Epidermal melanocyte (primary cell): ENCODE measurements around the gene RHEBL1.
A peak's percentile ranks its signal among the peaks of the same experiment; 100 is the strongest.

Experiments used
- DNase-seq: peaks from one replicate; pipeline ENCODE4 v3.0.0; 2011; ENCODE audit warnings: low spot score; ENCODE audit not compliant: insufficient read length

The RHEBL1 gene, protein sequence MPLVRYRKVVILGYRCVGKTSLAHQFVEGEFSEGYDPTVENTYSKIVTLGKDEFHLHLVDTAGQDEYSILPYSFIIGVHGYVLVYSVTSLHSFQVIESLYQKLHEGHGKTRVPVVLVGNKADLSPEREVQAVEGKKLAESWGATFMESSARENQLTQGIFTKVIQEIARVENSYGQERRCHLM

DNA sequence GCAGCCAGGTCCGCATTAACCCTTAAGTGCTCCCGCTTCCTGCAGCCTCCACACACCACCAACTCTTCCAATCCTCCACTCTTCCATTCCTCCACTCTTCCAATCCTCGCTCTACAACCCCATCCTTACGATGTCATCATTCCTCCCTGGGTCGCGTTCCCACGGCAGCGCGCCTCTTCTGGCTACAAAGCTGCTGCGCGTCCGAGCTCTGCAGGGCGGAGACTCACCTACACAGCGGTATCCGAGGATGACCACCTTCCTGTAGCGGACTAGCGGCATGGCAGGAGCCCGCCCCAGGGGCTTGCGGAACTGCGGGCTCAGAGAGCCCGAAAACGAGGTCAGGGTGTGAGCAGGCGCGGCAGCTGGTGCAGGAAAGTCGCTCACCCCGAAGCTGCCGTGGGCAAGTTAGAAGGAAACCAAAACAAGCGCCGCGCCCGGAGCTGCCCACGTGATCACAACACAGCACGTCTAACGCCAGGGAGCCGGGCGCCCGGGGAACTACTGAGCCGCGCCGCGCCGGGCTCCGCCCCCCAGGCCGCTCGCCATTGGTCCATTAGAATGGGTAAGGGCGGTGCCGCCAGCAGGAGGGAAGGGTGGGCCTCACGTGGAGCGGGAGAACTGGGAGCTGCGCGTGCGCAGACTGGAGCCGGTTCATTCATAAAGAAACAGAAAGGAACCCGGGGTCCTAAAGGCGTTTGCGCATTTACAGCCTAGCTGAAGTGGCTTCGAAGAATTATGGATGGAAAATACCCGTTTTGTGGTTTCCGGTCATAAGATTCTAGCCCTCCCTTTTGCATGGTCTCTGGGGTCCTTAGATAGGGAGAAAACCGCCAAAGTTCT lies at the start of gene RHEBL1:
RHEBL1 (minus strand) TSS at position 473 of the 840 bp plus-strand sequence; CDS start at position 279, 194 bp downstream.
- DNase-seq = peak; percentile 95

DNA sequence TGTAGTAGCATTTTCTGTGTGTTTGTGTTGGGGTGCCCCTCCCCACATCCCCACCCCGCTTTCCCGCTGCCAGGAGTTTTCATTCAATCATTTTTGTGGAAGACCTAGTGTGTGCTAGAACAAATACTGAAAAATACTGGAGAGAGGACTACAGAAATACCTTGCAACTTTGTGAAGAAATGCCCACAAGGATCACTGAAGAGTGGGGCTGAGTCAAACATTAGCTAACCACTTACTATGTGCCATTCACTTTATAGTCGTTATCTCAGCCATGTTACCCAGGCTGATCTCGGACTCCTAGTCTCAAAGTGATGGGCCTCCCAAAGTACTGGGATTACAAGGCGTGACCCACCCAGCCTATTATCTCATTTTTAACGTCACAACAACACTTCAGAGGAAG lies 41.4 kb upstream of the RHEBL1 start:
- DNase-seq = no peak

DNA sequence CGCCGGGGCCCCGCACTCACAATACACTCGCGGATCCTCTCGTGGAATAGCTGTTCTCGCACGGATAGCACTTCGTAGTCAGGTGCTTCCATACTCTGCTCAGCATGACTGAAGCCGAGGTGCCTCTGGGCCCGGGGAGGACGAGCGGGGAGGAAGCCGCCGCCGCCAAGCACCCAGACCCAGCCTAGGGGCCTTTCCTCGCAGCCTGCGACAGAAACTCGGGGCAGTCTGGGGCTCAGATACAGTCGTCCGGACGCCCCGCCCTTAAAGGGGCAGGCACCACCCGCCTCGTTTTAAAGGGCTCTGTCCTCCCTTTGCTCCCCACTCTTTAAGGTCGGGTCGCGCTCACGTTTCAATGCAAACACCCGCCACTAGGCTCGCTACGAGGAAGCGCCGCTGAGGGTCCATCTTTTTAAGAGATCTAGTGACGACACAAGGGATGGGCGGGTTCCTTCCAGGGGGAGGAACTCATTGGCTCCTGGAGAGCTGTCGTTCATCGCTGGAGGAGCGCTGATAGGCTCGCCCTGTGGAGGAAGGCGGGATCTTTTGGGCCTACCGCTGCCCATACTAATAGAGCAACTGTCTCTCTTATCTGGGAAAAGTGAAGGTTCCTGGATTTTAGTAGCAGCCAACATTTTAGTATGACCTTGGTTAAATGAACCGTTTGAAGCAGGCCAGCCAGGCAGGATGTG lies 40.8 kb upstream of the RHEBL1 start, which contains the start of gene LMBR1L:
LMBR1L (minus strand) TSS at position 384 of the 692 bp plus-strand sequence; CDS start at position 92, 292 bp downstream.
- peak; percentile 98 for DNase-seq

DNA sequence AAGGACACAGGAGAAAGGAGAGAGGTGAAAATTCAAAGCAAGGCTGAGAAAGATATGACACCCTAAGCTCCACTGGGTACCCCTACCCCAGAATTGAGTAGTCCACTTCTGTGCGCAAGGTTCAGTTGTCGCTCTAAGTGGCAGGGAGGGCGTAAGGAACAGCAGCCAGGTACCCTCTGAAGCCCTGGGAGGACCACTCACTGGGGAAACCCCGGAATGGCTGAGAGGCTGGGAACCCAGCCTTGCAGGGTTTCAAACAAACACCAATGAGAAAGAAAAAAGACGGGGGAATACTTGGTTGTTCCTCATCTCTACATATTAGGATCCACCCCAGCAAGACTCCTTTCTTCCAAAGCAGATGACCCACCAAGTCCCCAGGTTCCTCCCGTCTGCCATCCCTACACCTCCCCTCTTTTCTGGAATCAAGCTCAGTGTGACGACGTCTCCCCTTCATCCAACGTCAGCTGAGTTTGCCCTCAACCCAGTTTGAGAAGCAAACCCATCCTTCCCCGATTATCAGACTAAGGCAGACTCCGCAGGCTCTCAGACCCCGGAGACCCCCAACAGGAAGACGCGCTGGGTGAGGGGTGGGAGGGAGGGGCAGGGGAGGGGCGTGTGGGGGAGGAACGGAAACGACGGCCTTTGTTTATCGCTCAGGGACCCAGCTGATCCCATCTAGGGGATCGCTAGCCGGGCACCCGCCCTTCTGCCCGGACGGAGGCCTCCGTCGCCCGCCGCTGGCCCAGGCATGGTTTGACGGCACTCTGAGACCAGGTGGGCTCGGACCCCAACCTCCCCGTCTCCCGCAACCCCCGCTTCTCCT lies 40.1 kb upstream of the RHEBL1 start:
- no peak for DNase-seq

DNA sequence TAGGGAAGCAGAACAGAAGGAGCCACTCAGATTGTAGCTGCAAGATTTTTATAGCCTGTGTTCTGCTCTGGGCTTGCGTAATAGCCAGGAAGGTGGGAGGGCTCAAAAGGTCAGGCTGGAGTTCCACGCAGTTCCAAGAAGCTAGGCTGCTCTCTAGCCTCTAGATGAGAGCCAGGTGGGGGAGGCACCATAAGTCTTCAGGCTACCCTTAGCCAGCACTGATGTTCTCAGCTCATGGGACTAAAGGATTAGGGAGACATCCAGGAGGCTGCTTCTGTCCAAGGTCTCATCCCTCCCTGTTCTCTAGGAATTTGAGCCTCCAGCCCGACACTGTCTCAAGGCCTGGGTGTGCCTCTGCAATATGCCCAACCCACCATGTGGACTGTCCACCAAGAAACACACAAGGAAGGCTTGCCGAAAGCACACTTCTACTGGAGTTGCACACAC lies 39.2 kb upstream of the RHEBL1 start:
- DNase-seq = no peak

DNA sequence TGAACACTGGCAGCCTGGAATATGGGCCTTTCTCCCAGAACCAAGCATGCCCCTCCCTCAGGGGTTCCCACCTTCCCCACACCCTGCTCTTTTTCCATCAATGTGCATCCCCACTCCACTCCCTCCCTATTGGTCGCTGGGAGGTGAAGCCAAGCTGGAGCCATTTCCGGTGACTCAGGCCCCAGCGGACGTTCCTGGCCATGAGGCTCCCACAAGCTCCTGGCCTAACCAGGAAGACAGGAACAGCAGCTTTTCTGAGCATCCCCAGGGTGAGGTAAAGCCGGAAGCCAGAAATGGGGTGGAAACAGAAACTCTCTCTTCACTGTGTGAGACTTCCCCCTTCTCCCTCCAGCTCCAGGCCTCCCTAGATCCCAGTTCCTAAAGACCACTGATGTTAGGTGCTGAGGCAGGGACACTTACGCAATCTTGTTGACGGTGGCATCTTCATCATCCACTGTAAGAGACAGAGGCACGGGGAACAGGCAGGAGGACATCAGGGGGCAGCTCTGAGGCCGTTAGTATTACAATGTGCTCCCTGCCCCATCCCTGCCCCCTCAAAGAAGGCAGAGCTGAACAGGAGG lies 35.8 kb upstream of the RHEBL1 start:
- DNase-seq = no peak

DNA sequence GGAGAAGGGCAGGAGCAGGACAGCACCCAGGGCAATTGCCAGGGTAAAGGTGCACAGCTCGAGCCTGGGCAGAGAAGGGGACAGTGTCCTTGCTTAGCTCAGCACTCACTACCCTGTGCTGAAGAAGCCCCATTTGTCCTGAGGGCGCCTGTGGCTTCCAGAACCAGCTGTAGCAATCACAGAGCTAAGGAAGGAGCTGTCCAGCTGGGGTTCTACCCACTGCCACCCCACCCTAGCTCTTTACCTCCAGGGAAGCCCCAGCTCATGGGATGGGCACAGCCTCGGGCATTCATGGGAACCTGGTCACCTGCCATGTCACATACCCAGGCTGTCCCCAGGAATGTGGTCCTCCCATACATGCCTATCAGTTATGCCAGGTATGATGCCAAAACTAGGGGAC lies 35.0 kb upstream of the RHEBL1 start:
- no peak for DNase-seq

DNA sequence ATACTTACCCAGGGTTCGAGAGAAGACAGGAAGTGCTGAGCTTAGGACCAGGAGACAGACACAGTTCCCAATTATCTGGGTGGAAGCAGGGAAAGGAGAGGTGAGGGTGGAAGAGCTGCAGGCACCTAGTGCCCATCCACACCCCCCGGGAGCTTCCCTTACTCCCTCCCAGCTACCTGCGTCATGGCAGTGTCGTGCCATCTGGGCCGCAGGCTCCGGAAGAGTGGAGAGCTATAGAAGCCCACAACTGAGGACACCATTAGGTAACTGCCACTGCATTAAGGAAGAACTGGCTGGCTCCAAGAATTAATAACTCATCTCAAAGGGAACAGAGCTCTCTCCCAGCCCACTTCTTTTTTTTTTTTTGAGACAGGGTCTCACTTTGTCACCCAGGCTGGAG lies 30.6 kb upstream of the RHEBL1 start:
- no peak for DNase-seq

DNA sequence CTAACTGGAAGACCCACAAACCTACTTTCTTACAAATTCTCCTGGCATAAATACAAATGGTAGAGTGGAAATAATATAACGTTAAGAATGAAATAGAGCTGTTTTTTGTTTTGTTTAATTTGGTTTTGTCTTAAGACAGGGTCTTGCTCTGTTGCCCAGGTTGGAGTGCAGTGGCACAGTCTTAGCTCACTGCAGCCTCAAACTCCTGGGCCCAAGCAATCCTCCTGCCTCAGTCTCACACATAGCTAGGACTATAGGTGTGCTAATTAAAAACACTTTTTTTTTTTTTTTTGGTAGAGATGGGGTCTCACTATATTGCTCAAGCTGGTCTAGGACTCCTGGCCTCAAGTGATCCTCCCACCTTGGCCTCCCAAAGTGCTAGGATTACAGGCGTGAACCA lies 28.9 kb upstream of the RHEBL1 start:
- no peak for DNase-seq

DNA sequence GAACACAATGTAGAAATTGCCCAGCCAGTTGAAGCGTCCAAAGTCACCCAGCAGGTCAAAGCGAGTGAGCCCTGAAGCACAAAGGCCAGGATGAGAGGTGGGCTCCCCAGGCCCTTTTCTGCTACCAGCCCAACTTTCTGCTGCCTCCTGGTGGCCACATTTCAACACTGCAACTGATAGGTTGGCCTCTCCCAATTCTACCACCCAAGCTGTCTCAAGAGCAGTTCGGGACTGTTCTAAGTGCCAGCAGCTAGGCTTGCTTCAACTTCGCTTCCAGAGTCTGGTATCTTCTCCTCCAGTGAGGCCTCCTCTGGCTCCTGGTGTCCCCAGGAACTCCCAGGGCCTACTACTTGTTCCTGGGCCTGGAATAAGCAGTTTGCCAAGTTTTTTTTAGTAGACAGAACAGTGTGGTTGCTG lies 28.3 kb upstream of the RHEBL1 start:
- DNase-seq = peak; percentile 55

DNA sequence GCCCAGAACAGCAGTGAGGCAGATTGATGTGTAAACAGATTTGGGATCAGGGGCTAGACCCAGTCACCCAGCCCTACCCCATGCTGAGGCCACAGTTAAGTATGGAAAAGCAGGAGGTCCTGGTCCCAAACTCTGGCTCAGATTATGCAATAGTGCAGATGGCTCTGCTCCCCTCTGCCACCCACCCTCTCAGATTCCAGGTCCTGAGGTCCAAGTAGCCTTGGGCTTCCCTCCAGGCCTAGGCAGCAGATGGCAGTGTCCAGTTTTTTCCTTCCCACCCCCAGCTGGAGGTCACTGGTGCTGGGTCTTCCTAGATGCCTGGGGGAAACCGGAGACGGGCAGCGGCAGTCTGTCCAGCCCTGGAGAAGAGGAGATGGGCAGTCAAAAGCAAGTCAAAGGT lies 27.6 kb upstream of the RHEBL1 start:
- no peak for DNase-seq

DNA sequence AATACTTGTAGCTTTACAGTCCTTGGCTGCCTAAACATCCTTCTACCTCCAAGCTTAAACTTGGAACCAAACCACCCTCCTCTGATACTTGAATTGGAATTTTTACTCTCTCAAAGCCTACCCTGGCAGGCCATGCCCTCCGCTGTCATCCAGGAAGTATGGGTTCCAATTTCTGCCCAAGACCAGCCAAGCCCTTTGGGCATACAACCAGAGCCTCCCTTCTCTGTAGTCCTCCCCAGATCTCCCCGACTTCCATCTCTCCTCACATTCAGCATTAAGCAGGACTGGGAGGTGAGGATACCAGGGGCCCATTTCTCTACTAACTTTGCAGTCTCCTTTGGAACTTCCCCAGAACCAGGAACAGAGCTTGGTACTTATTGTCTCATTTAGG lies 25.2 kb upstream of the RHEBL1 start:
- DNase-seq = no peak

DNA sequence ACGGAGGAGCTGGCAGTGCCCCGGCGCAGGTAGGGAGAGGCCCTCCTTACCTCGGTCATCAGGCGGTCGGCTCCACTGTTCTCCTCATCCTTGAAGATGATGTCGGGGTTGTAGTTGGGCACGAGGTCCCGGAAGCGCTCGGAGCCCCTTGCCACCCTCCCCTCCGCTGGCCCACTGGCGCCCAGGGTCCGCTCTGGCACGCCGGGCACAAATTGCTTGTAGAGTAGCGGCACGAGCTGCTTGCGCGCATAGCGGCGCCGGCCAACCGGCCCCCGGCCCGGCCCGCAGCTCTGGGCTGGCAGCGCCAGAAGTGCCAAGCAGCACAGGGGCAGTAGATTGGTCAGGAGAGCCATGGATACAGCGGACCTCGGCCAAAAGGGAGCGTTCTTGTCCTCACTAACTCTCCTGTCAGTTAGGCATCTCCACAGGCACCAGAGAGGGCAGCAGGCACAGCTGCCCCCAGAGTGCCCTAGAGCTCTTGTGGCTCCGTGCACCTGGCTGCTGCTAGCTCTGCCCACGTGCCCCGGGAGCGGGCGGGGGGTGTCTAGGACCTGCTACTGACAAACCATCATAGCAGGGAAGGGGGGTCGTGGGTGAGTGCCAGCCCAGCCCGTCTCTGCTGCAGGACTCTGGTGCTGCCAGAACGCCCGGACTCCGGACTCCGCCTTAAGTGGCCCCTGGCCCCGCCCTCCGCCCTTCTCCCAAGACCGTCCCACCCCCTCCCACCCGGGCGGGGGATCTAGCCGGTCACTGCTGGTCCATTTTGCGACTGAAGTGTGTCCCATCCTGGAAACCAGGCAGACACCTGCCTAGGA lies 24.6 kb upstream of the RHEBL1 start, which contains the start of gene DHH:
DHH (minus strand) TSS at position 642 of the 815 bp plus-strand sequence; CDS start at position 353, 289 bp downstream.
- no peak for DNase-seq

DNA sequence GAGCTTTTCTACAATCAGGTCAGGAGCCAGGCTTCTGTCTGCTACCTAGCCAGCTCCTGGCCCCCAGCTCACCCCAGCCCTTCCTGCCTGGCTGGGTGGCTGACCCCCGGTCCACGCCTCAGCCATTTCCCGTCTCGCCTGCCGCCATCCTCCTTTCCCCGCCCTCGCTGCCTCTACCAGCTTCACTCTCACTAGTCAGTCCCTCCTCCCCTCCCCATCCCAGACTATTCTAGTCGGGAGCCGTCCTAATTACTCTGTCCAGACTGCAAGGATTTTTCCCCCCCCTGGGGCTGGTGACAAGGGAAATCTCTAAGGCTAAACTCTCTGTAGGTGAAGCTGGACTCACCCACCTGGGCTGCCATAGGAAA lies 24.0 kb upstream of the RHEBL1 start:
- no peak for DNase-seq

DNA sequence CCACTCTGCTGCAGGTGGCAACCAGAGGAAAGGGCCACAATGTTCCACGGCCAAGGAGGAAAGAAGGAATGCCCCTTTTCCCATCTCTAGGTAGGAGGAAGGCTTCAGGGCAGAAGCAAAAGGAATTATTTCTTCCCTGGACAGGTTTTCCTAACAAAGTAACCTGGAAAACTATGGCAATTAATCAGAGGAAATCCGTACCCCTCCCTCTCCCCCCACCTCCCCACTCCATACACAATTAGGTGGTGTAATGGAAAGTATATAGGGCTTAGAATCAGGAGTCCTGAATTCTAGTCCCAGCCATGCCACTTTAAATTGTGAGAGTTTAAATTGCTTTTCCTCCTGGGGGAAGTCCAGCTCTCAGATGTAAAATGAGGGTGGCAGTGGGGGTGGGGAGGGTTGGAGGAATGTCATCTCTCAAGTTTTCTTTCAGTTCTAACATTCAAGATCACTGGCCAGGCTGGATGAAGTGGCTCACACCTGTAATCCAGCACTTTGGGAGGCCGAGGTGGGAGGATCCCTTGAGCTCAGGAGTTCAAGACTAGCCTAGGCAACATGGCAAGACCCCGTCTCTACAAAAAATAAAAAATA lies 23.1 kb upstream of the RHEBL1 start:
- DNase-seq = no peak

DNA sequence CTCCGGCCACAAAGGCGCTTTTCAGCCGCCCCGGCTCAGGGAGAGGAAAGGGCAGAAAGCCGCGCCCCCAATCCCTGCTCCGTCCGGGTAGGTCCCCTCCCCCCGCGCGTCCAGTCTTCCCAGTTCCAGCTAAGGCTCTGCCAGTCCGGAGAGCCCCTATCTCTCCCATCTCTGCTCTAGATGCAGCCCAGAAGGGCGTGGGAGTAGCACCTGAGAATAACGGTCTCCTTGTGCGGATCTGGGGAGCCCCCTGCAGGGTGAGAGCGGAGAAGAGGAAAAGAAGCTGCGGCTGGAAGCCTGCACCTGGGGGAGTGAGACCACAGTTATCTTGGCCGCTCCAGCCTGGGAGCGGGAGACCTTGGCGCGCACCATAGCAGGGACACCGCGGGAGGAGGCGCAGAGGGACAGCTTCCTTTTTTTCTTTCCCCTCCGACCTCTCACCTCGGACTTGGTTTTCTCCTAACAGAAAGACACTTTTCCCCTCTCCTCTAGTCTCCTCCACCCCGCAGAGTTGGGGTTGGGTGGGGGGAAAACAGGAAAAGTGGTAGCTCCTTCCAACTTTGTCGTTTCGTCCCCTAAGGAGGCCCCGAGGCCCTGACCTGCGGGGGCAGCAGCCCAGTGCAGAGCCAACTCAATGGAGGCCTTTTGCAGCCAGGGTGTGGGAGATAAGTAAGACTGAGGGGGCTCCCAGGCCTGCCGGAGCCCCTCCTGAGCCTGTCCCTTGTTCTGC lies 22.5 kb upstream of the RHEBL1 start:
- DNase-seq = peak; percentile 70

DNA sequence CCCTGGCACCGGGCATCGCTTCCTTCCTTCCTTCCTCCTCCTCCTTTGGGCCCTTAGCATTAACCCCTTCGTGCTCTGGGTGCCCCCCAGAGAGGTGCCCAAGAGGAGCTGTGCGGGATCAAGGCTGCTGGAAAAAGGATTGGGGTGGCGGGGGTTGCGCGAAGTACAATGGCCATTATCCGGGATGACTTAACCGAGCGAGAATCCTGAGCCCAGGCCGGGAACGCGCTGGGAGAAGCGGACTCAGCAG lies 22.0 kb upstream of the RHEBL1 start:
- DNase-seq = no peak

DNA sequence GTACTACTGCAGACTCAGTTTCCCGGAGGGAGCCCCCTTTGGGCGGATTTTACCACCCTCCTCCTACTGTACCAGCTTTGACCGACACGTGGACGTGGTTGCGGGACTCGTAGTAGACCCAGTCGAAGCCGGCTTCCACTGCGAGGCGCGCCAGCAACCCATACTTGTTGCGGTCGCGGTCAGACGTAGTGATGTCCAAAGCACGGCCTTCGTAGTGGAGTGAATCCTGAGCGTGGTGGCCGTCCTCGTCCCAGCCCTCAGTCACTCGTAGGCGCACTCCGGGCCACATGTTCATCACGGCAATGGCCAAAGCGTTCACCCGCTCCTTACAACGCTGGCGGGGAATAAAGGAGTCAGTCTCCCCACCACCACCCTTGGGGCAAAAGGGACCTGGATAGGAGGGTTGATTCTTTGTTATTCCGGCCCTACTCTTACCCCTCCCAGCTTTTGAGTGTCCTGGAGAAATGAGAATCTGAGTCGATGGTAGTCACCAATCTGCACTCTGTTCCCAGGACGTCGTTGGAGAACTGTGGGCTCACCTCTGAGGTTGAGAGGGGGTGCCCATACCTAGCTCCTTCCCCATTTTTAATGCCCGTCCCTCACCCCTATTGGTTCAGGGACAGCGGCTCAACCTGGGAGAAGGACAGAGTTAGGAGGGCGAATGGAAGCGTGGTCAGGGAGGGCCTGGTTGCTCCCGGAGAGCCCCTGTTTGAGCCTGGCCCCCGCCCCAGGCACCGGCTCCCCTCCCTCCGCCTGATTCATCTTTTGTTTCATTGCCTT lies 21.5 kb upstream of the RHEBL1 start:
- DNase-seq = no peak
